Sigmoid colon (tissue), 4 donors: ENCODE results near the gene BICC1.

Experiments used
- EP300 ChIP-seq, 4 donors: sonication (generic); formaldehyde crosslinking; IDR thresholded peaks; one replicate each; pipeline ENCODE4 v1.6.1; 2017; ENCODE audit warnings: antibody characterized with exemption in 4 of 4
- POLR2A ChIP-seq, 2 donors: fragments of 450-650 bp; IDR thresholded peaks; one replicate each; pipeline ENCODE4 v1.6.1; 2016; ENCODE audit warnings: antibody characterized with exemption in 2 of 2, mild to moderate bottlenecking in 2 of 2, moderate library complexity in 2 of 2
- TF ChIP-seq, protein P1 (sequence below), 4 experiments: fragments of 450-650 bp in 3 of 4; fragments of 200-600 bp in 1 of 4; IDR thresholded peaks; one replicate each; pipeline ENCODE4 v1.5.1; 2016 to 2019; ENCODE audit warnings: antibody characterized with exemption in 4 of 4, mild to moderate bottlenecking in 3 of 4, moderate library complexity in 2 of 4

DNA sequence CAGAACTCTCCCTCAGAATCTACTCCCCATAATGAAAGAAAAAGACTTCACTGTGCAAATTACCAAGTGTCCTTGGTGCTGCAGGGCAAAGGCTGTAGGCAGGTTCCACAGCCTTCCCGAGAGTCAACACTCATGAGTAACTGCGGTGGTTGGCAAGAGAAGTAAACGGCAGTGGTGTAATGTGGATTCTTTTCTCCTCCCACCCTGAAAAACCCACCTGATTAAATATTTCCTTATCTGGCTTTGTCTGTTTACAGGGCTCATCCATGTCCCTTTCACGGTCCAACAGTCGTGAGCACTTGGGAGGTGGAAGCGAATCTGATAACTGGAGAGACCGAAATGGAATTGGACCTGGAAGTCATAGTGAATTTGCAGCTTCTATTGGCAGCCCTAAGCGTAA, 300.9 kb downstream of the BICC1 start:
- TF ChIP-seq, protein P1, sequence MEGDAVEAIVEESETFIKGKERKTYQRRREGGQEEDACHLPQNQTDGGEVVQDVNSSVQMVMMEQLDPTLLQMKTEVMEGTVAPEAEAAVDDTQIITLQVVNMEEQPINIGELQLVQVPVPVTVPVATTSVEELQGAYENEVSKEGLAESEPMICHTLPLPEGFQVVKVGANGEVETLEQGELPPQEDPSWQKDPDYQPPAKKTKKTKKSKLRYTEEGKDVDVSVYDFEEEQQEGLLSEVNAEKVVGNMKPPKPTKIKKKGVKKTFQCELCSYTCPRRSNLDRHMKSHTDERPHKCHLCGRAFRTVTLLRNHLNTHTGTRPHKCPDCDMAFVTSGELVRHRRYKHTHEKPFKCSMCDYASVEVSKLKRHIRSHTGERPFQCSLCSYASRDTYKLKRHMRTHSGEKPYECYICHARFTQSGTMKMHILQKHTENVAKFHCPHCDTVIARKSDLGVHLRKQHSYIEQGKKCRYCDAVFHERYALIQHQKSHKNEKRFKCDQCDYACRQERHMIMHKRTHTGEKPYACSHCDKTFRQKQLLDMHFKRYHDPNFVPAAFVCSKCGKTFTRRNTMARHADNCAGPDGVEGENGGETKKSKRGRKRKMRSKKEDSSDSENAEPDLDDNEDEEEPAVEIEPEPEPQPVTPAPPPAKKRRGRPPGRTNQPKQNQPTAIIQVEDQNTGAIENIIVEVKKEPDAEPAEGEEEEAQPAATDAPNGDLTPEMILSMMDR (IDR thresholded peaks at IDR 0.05) = no peak
- TF ChIP-seq EP300 (IDR thresholded peaks at IDR 0.05) (no peak), POLR2A (IDR thresholded peaks at IDR 0.05) (no peak)
